HG03135 (cell line): ENCODE data around the gene ING5.
A peak's percentile ranks its signal among the peaks of the same experiment; 100 is the strongest.
"Not testable (repeated sequence)": the region's sequence is repeated elsewhere in the genome, so short reads cannot be mapped to it uniquely, and the experiment has no call there.

Experiments used
- ATAC-seq: cut with Tn5 transposase; IDR thresholded peaks from one replicate; pipeline ENCODE4 v1.9.1; 2021; ENCODE audit warnings: mild to moderate bottlenecking, moderate library complexity; ENCODE audit not compliant: unreplicated experiment

The ING5 gene

DNA sequence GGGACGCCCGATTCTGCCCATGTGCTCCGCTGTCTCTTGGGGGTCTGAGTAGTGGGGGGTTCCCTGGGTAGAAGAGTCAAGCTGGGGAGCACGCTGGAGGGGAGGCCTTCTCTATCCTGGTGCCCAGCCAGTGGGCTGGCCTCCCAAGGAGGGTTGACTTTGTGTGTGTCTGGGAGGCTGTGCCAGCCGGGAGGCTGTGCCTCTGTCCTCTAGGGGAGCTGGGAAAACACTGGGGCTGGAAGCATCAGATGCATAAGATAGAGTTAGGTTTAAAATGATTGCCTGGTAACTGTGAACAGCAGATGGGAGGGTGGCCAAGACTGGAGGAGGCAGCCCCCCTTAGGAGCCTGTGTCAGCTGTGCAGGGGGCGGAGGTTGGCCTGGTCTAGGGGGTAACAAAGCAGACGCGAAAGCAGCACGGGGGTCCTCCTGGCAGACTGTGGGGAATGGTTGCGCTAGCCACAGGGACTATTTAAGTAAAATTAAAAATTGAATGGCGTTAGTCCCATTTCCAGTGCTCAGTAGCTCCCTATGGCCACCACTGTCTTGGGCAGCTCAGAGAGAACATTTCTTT lies 1.3 kb downstream of the ING5 start:
- no peak for ATAC-seq

DNA sequence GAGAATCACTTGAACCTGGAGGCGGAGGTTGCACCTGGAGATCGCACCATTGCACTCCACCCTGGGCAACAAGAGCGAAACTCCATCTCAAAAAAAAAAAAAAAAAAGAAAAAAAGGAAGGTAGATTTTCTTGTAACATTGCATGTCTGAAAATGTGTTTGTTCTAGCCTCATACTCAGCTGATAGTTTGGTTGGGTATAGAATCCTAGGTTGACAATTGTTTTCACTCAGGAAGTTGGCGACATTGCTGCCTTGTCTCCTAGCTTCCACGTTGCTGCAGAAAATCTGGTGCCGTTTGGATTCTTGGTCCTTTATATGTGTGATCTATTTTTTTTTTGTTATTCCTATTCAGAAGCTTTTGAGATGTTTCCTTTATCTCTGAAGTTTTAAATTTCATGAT lies 4.7 kb downstream of the ING5 start:
- no peak for ATAC-seq

GRCh38 chr2:241708879-241709278 lies 7.0 kb downstream of the ING5 start:
- ATAC-seq = no peak

DNA sequence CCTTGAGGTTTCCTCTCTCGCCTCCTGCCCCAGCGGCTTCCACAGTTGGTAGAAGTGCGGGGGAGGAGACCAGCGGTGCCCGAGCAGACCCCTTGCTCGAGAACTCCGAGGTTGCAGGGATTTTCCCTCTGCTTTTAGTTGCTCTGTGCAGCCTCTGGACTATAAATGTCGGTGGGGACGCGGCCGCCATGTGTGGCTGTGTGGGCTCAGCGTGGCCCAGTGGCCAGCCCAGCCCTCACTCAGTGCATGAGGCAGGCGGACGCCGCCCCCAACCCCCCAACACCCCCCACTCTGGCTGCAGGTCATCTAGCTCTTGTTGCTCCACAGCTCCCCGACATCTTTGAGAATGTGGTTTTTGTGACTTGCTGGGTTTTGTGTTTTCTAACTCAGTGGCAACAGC lies 17.3 kb downstream of the ING5 start:
- no peak for ATAC-seq

- no peak for ATAC-seq
Measured at GRCh38 chr2:241720099-241720498, 18.3 kb downstream of the ING5 start.

GRCh38 chr2:241720560-241720959 lies 18.7 kb downstream of the ING5 start:
- no peak for ATAC-seq

- ATAC-seq = no peak
Measured at GRCh38 chr2:241721852-241722251, 20.0 kb downstream of the ING5 start.

DNA sequence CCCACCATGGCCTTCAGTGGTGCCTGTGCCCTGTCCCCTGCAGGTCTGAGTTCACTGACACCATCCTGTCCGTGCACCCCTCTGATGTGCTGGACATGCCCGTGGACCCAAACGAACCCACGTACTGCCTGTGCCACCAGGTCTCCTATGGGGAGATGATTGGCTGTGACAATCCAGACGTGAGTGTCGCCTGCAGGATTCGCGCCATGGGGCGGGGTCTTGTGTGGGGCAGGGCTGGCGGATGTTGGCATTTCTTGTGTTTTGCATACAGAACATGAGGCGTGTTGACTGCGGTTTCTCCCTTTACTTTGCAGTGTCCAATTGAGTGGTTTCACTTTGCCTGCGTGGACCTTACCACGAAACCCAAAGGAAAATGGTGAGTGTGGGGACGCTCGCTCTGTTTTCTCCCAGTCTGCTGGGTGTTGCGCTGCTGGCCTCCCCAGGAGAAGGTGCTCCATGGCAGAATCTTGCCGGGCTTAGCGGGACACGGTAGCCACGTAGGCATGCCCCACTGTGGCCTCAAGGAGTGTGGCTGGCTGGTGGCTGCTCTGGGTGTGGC lies 21.1 kb downstream of the ING5 start:
- ATAC-seq = no peak

GRCh38 chr2:241724259-241724974 lies 22.6 kb downstream of the ING5 start:
- no peak for ATAC-seq

GRCh38 chr2:241724975-241725870 lies 23.4 kb downstream of the ING5 start:
- ATAC-seq = no peak

DNA sequence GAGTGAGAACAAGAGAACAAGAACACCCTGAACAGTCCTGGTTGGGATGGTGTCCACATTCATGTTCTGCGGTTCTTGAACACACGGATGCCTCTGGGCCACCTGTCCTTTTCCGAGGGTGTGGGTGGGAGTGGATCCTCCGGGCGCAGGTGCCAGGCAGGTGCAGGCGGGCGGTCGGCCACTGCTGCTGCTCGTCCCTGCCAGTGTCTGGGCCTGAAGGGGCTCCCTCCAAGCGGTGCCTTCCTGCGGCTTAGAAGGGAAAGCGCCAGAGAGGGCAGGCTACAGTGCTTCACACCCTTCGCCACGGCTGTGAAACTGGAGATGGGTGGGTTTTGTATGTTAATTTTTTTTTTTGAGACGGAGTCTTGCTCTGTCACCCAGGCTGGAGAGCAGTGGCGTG lies 24.6 kb downstream of the ING5 start:
- ATAC-seq = no peak

DNA sequence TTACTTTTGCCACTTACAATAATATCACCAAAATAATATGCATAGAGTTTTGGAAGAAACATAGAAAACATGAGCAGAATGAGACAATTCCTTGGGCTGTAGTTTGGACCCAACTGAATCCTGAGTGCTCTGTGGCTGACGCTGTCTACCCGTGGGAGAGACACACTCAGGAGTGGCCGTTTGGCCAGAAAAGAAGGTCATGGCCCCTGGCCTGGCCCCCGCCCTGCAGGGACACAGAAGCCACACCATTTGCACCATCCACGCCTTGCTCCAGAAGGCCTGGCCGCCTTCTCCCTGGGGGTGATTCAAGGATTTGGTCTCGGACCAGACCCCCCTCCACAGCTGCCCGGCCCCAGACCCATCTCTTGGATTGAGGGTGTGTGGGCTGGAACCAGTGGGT lies 26.2 kb downstream of the ING5 start:
- no peak for ATAC-seq

DNA sequence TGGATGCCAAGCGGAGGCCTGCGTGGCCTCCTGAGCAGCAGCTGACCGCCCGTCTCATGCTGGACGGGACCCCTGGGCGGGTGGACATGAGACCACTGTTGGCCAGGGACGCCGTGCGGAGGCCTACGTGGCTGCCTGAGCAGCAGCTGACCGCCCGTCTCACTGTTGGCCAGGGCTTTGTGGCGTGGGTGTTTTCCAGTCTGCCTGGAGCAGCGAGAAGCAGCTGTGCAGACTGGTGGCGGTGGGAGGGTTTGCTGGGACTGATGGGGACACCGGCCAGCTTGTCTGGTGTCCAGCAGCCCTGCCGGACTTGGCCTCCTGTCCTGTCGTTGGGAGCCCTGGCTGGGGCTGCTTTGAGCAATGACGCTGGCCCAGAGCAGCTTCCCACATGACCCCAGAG lies 26.8 kb downstream of the ING5 start:
- ATAC-seq = no peak

DNA sequence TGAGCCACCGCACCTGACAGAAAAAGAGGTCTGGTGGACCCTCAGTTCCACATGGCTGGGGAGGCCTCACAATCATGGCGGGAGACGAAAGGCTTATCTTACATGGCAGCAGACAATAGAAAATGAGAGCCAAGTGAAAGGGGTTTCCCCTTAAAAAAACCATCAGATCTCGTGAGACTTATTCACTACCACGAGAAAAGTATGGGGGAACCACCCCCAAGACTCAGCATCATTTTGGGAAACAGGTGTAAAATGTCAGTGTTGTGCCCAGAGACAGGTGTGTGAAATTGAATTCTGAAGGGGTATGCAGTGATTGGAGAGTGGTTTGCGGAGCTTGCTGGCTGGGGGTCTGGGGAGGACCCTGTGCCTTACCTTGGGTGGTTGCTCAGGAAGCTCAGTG lies 28.0 kb downstream of the ING5 start:
- no peak for ATAC-seq

GRCh38 chr2:241730671-241731293 lies 28.9 kb downstream of the ING5 start:
- ATAC-seq = no peak

DNA sequence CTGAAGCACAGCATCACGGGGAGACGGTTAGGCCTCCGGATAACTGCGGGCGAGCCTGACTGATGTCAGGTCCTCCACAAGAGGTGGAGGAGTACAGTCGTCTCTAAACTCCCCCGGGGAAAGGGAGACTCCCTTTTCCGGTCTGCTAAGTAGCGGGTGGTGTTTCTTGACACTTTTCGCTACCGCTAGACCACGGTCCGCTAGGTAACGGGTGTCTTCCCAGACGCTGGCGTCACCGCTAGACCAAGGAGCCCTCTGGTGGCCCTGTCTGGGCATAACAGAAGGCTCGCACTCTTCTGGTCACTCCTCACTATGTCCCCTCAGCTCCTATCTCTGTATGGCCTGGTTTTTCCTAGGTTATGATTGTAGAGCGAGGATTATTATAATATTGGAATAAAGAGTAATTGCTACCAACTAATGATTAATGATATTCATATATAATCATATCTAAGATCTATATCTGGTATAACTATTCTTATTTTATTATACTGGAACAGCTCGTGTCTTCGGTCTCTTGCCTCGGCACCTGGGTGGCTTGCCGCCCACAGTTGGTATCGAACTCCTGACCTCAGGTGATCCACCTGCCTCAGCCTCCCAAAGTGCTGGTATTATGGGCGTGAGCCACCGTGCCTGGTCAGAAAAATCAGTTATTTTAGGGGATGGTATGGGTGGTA lies 30.8 kb downstream of the ING5 start:
- not testable (repeated sequence) for ATAC-seq

- no peak for ATAC-seq
Measured at GRCh38 chr2:241733391-241734207, 31.8 kb downstream of the ING5 start.

DNA sequence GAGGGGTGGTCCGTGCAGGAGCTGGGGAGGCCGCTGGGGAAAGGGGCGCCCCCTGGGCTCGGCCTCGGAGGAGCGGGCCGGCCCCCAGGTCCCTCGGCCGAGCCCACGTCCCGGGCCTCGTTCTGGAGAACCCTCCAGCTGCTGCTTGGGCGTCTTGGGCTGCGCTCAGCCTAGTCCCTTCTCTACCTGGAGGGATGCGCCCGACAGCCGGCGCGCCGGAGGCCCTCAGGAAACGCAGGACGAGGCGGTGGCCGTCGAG lies 32.3 kb downstream of the ING5 start:
- no peak for ATAC-seq

GRCh38 chr2:241734467-241735208 lies 32.8 kb downstream of the ING5 start, which contains the start of gene D2HGDH:
TSS of gene D2HGDH (plus strand) at chr2:241734630. CDS start at chr2:241735225, 595 bp downstream.
- peak; percentile 77 for ATAC-seq
